ENCODE results near the gene INO80C.

INO80C gene

DNA sequence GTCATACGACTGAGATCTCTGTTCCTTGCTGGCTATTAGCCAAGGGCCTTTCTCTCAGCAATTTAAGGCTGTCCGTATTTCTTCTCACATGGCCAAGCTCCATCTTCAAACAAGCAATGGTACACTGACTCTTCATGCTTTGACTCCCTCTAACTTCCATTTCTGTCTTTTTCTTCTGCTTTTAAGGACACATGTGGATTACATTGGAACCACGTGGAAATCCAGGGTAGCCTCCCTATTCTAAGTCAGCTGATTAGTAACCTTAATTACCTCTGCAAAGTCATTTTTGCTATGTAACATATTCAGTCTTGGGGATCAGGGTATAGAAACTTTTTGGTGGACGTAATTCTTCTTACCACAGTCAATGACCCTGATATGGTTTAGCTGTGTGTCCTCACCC is 79.2 kb downstream of the INO80C start:
- no peak for DNase-seq

Measured in effector CD8-positive, alpha-beta T cell (primary cell).